ENCODE measurements around the gene ZNF646.

DNA sequence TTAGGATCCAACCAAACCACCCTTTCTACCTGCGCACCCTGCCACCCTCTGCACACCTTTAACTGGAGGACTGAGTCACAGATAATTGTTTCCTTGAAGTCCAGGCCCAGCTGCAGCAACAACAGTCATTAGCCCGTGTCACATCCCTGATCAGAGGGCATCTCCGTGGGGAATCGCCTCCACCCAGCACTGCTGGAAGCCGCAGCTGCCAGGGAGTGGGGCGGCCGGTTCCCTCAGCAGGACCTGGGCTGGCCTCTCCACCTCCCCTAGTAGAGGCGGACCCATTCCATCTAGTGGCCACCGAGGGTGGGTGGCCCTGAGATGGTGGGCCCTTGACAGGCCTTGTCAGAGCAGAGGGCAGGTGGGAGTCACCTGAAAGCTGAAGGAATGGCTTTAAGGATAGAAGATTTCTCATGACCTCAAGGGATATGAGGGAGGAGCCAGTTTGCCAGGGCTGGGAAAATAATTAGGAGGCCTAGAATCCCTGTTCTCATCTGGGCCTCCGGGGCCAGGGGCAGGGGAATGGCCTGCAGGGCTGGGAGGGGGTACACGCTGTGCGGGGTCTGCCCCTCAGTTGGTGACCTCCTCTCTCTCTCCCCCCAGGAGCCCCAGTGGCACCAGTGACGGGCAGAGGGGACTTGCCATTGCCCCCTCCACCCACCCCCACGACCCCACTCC lies 8.3 kb downstream of the ZNF646 start:
- TF ChIP-seq, protein P1, sequence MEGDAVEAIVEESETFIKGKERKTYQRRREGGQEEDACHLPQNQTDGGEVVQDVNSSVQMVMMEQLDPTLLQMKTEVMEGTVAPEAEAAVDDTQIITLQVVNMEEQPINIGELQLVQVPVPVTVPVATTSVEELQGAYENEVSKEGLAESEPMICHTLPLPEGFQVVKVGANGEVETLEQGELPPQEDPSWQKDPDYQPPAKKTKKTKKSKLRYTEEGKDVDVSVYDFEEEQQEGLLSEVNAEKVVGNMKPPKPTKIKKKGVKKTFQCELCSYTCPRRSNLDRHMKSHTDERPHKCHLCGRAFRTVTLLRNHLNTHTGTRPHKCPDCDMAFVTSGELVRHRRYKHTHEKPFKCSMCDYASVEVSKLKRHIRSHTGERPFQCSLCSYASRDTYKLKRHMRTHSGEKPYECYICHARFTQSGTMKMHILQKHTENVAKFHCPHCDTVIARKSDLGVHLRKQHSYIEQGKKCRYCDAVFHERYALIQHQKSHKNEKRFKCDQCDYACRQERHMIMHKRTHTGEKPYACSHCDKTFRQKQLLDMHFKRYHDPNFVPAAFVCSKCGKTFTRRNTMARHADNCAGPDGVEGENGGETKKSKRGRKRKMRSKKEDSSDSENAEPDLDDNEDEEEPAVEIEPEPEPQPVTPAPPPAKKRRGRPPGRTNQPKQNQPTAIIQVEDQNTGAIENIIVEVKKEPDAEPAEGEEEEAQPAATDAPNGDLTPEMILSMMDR (conservative IDR thresholded peaks at IDR 0.05) = no peak
- TF ChIP-seq ZFX (IDR thresholded peaks at IDR 0.05) = no peak
